ENCODE data around the gene CAMK2B.

GRCh38 chr7:44320794-44321371, 4.5 kb downstream of the CAMK2B start:
- TF ChIP-seq TAF1 (IDR thresholded peaks at IDR 0.05; ENCODE audit: low read depth) (no peak), CREB1 (IDR thresholded peaks at IDR 0.05; ENCODE audit: low read depth) (no peak), EGR1 (IDR thresholded peaks at IDR 0.05) (no peak), TCF12 (IDR thresholded peaks at IDR 0.05; ENCODE audit: low read depth) (no peak), RAD21 (IDR thresholded peaks at IDR 0.05; ENCODE audit: low read depth) (no peak)
